ENCODE results near the gene KRIT1.

Gene KRIT1

DNA sequence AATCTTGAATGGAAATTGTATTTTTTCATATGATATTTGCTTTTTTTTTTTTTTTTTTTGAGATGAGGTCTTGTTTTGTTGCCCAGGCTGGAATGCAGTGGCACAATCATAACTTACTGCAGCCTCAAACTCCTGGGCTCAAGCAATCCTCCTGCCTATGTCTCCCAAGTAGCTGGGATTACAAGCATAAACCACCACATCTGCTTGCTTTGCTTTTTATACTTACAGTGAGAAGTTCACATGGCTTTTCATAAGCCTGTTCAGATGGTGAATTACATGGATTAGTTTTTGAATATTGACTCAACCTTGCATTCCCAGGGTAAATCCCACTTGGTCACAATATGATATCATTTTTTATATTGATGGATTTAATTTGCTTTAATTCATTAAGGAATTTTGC, 88.7 kb downstream of the KRIT1 start:
- no peaks in the 10 kb centered on the region for H3F3A ChIP-seq (ENCODE audit: control insufficient read depth, insufficient read depth)
- H3K79me2 ChIP-seq (ENCODE audit: control insufficient read depth, low read length), result no peaks in the 10 kb centered on the region
- no peaks in the 10 kb centered on the region for H3K9me2 ChIP-seq (replicated peaks; ENCODE audit: control insufficient read depth, low read length)
- H3K9me3 ChIP-seq (ENCODE audit: control insufficient read depth, insufficient read depth, low read length), result no peaks in the 10 kb centered on the region
- H3K4me2 ChIP-seq (ENCODE audit: low read length), result no peak overlapping the region
- no peaks in the 10 kb centered on the region for H4K20me1 ChIP-seq (ENCODE audit: control insufficient read depth, insufficient read depth, low read depth, low read length)
- no peaks in the 10 kb centered on the region for H3K36me3 ChIP-seq (ENCODE audit: control insufficient read depth, low read length)
- H3K4me3 ChIP-seq (ENCODE audit: low read length), result no peak overlapping the region
- no peaks in the 10 kb centered on the region for H3K4me1 ChIP-seq (ENCODE audit: control insufficient read depth, low read length)
- no peak for TF ChIP-seq EZH2phosphoT487 (IDR thresholded peaks at IDR 0.05; ENCODE audit: borderline replicate concordance, low read length)
- TF ChIP-seq, protein P1, sequence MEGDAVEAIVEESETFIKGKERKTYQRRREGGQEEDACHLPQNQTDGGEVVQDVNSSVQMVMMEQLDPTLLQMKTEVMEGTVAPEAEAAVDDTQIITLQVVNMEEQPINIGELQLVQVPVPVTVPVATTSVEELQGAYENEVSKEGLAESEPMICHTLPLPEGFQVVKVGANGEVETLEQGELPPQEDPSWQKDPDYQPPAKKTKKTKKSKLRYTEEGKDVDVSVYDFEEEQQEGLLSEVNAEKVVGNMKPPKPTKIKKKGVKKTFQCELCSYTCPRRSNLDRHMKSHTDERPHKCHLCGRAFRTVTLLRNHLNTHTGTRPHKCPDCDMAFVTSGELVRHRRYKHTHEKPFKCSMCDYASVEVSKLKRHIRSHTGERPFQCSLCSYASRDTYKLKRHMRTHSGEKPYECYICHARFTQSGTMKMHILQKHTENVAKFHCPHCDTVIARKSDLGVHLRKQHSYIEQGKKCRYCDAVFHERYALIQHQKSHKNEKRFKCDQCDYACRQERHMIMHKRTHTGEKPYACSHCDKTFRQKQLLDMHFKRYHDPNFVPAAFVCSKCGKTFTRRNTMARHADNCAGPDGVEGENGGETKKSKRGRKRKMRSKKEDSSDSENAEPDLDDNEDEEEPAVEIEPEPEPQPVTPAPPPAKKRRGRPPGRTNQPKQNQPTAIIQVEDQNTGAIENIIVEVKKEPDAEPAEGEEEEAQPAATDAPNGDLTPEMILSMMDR (IDR thresholded peaks at IDR 0.05; ENCODE audit: low read depth, low read length, poor library complexity, severe bottlenecking), result no peak
- H3K27ac ChIP-seq (ENCODE audit: low read depth, low read length), result no peak overlapping the region
- H3K27me3 ChIP-seq (ENCODE audit: control insufficient read depth, low read length), result peaks cover 6% of the 10 kb centered on the region; the same call in 1 of the 2 replicates

DNA sequence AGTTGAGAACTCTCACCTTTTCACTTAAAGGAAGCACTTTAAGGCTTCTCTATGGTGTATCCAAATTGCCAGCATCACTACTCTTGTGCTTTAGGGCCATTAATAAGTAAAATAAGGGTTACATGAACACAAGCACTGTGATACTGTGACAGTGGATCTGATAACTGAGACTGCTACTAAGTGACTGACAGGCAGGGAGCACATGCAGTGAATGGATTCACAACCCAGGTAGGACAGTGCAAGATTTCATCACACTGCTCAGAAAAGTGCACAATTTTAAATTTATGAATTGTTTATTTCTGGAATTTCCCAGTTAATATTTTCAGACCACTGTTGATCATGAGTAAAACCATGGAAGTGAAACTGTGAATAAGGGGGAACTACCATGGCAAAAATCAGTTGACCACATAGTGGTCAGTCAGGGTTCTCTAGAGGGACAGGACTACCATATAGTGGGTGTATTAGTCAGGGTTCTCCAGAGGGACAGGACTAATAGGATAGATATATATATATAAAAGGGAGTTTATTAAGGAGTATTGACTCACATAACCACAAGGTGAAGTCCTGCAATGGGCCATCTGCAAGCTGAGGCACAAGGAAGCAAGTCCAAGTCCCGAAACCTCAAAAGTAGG, 90.5 kb downstream of the KRIT1 start:
- Histone ChIP-seq H3K4me3 (ENCODE audit: low read length) (no peak overlapping the region), H3K4me1 (ENCODE audit: control insufficient read depth, low read length) (no peaks in the 10 kb centered on the region), H3K36me3 (ENCODE audit: control insufficient read depth, low read length) (no peaks in the 10 kb centered on the region), H4K20me1 (ENCODE audit: control insufficient read depth, insufficient read depth, low read depth, low read length) (no peaks in the 10 kb centered on the region), H3K27me3 (ENCODE audit: control insufficient read depth, low read length) (peaks cover 6% of the 10 kb centered on the region; the same call in 1 of the 2 replicates), H3K9me2 (replicated peaks; ENCODE audit: control insufficient read depth, low read length) (no peaks in the 10 kb centered on the region), H3K4me2 (ENCODE audit: low read length) (no peak overlapping the region), H3F3A (ENCODE audit: control insufficient read depth, insufficient read depth) (no peaks in the 10 kb centered on the region), H3K9me3 (ENCODE audit: control insufficient read depth, insufficient read depth, low read length) (no peaks in the 10 kb centered on the region), H3K79me2 (ENCODE audit: control insufficient read depth, low read length) (no peaks in the 10 kb centered on the region), H3K27ac (ENCODE audit: low read depth, low read length) (no peak overlapping the region)
- TF ChIP-seq, protein P1 (IDR thresholded peaks at IDR 0.05; ENCODE audit: low read depth, low read length, poor library complexity, severe bottlenecking), result no peak
- TF ChIP-seq EZH2phosphoT487 (IDR thresholded peaks at IDR 0.05; ENCODE audit: borderline replicate concordance, low read length), result no peak

DNA sequence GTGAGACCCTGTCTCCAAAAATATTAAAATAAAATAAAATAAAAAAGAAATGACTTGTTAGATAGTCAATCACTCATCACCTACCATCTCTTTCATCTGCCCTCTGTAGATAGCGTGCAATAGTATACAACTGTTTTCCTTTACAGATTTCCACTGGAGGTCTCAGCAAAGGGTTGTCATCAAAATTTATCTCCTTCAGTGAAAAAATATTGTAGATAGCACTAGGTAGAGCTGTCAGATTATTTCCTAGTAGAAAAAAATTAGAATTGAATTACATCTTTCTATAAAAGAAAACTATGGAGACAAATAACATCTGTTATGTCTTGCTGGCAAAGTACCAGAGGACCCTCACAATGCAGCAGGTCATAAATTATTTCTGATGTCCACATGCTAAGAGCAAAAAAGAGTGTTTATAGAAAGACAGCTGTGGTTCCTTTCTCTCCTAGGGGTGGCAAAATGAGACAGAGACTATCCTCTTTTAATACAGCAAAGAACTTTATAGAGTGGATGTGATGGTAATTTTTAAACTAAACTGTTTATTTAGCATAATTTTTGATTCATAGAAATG, 95.2 kb downstream of the KRIT1 start:
- no peaks in the 10 kb centered on the region for H3K9me3 ChIP-seq (ENCODE audit: control insufficient read depth, insufficient read depth, low read length)
- H3K4me1 ChIP-seq (ENCODE audit: control insufficient read depth, low read length), result no peaks in the 10 kb centered on the region
- no peaks in the 10 kb centered on the region; the same call in 1 of the 2 replicates for H3K27me3 ChIP-seq (ENCODE audit: control insufficient read depth, low read length)
- no peaks in the 10 kb centered on the region for H3K9me2 ChIP-seq (replicated peaks; ENCODE audit: control insufficient read depth, low read length)
- no peaks in the 10 kb centered on the region for H4K20me1 ChIP-seq (ENCODE audit: control insufficient read depth, insufficient read depth, low read depth, low read length)
- no peak overlapping the region for H3K4me2 ChIP-seq (ENCODE audit: low read length)
- no peaks in the 10 kb centered on the region for H3K36me3 ChIP-seq (ENCODE audit: control insufficient read depth, low read length)
- no peak overlapping the region for H3K27ac ChIP-seq (ENCODE audit: low read depth, low read length)
- no peak overlapping the region for H3K4me3 ChIP-seq (ENCODE audit: low read length)
- TF ChIP-seq, protein P1 (IDR thresholded peaks at IDR 0.05; ENCODE audit: low read depth, low read length, poor library complexity, severe bottlenecking), result no peak
- no peak for TF ChIP-seq EZH2phosphoT487 (IDR thresholded peaks at IDR 0.05; ENCODE audit: borderline replicate concordance, low read length)
- H3K79me2 ChIP-seq (ENCODE audit: control insufficient read depth, low read length), result no peaks in the 10 kb centered on the region
- no peaks in the 10 kb centered on the region for H3F3A ChIP-seq (ENCODE audit: control insufficient read depth, insufficient read depth)
